ENCODE results near the gene KHDC1. TPM values are rescaled to one million over a fixed set of nuclear protein-coding genes. Genes with fewer than 3 reads are reported as not detected.
"Not testable (repeated sequence)": the region's sequence is repeated elsewhere in the genome, so short reads cannot be mapped to it uniquely, and the experiment has no call there.

The KHDC1 gene
- total and polyA plus RNA-seq, 2 of the 8 experiments (the other 6 are each of a cell fraction or from before 2014, with no cell fraction given) = 4.3 to 7.3 TPM

- no peak for TF ChIP-seq ATF2 (IDR thresholded peaks at IDR 0.05; ENCODE audit: low read length)
- TF ChIP-seq KDM4A (IDR thresholded peaks at IDR 0.05; ENCODE audit: low read depth, low read length, severe bottlenecking) = peak; percentile 88
Measured at GRCh38 chr6:73262671-73263569, at the start of gene KHDC1 (continued).

- H3K18ac ChIP-seq (ENCODE audit: extremely low read depth, low read length); DNase-seq (ENCODE audit: low read depth in 1 of 2, low spot score in 2 of 2); H3K14ac ChIP-seq (ENCODE audit: insufficient read length); H3K79me2 ChIP-seq (ENCODE audit: control insufficient read depth in 1 of 2, insufficient read depth in 2 of 2, low read length in 2 of 2); H3K9me3 ChIP-seq (ENCODE audit: insufficient read depth in 2 of 2, low read depth in 1 of 2, low read length in 1 of 2); H2BK120ac ChIP-seq (replicated peaks; ENCODE audit: low read depth, low read length); H2BK15ac ChIP-seq (ENCODE audit: low read length); H2BK5ac ChIP-seq (ENCODE audit: low read depth, low read length); H3K79me1 ChIP-seq (ENCODE audit: low read depth, low read length); H3K4ac ChIP-seq (replicated peaks; ENCODE audit: insufficient read length, low read depth, low read length); FAIRE-seq; H2AFZ ChIP-seq (ENCODE audit: low read length); H4K20me1 ChIP-seq (replicated peaks in 1 of 2; ENCODE audit: control insufficient read depth in 1 of 2, insufficient read depth in 2 of 2, low read length in 2 of 2); H3K56ac ChIP-seq (replicated peaks; ENCODE audit: insufficient read length, low read depth, low read length); H2BK20ac ChIP-seq (ENCODE audit: low read length); H3K27me3 ChIP-seq (replicated peaks in 1 of 4; ENCODE audit: control insufficient read depth in 3 of 4, extremely low read depth in 1 of 4, insufficient read depth in 3 of 4, low read length in 3 of 4); H3K9ac ChIP-seq (replicated peaks in 1 of 4; ENCODE audit: extremely low read depth in 1 of 4, low read depth in 3 of 4, low read length in 3 of 4); H3K23ac ChIP-seq (ENCODE audit: insufficient read length); H4K91ac ChIP-seq (replicated peaks; ENCODE audit: insufficient read length, low read length); CTCF ChIA-PET (ENCODE audit: partially characterized antibody); H3K27ac ChIP-seq (ENCODE audit: low read depth, low read length); H2BK12ac ChIP-seq (ENCODE audit: low read depth, low read length); H3K23me2 ChIP-seq (ENCODE audit: low read depth, low read length); H3K36me3 ChIP-seq (ENCODE audit: control insufficient read depth in 2 of 4, insufficient read depth in 4 of 4, low read length in 3 of 4); H4K5ac ChIP-seq (ENCODE audit: insufficient read length, low read depth, low read length); H3K4me1 ChIP-seq (replicated peaks in 1 of 4; ENCODE audit: control insufficient read depth in 3 of 4, insufficient read depth in 4 of 4, low read length in 3 of 4); H2AK5ac ChIP-seq (ENCODE audit: low read depth, low read length); H4K8ac ChIP-seq (ENCODE audit: extremely low read depth, insufficient read depth, low read length): not testable (repeated sequence)
- H3K4me2 ChIP-seq (ENCODE audit: insufficient read depth in 1 of 2, low read depth in 2 of 2, low read length in 2 of 2) = peak overlapping the region; percentile 75 to 97
- POLR2A ChIA-PET (ENCODE audit: partially characterized antibody) = interaction anchor here (0.8 kb wide), 1 partner anchor 19 kb away, joined by 4 read pairs; no protein-coding TSS in a partner anchor
- 65% methylated on average over 4 of the region's 4 CpGs; no CpG with 5 or more reads in 1 of the 2 experiments for WGBS, 2 experiments (ENCODE audit: extremely low coverage in 1 of 2, insufficient coverage in 1 of 2, insufficient read length in 1 of 2, insufficient replicate concordance in 2 of 2, low coverage in 1 of 2, low lambda C conversion rate in 2 of 2, missing lambda C conversion rate in 1 of 2)
- peak overlapping the region in 3 of 4 experiments; percentile 53 to 69 (median 59); a peak in 6 of 8 replicates for H3K4me3 ChIP-seq (ENCODE audit: extremely low read depth in 1 of 4, insufficient read depth in 2 of 4, low read depth in 3 of 4, low read length in 4 of 4)
Measured at GRCh38 chr6:73310503-73310845, 47.5 kb upstream of the KHDC1 start.

Data from H1 (cell line).